Activated naive CD8-positive, alpha-beta T cell treated with anti-CD3 and anti-CD28 coated beads for 36 hours (primary cell): ENCODE measurements around the gene KCTD19. TPM values are rescaled to one million over a fixed set of nuclear protein-coding genes. Genes with fewer than 3 reads are reported as not detected.
"Not testable (repeated sequence)": the region's sequence is repeated elsewhere in the genome, so short reads cannot be mapped to it uniquely, and the experiment has no call there.

Experiments used
- DNase-seq: peaks from one replicate; pipeline ENCODE4 v3.0.0; 2021
- H3K27ac Mint-ChIP-seq: one replicate; pipeline ENCODE4 v1.8.0; 2022; ENCODE audit warnings: mild to moderate bottlenecking, moderate library complexity, mixed read lengths
- H3K27me3 Mint-ChIP-seq: one replicate; pipeline ENCODE4 v1.8.0; 2022; ENCODE audit warnings: mild to moderate bottlenecking, mixed read lengths
- H3K36me3 Mint-ChIP-seq: one replicate; pipeline ENCODE4 v1.8.0; 2021; ENCODE audit warnings: mild to moderate bottlenecking, mixed read lengths
- H3K4me1 Mint-ChIP-seq: one replicate; pipeline ENCODE4 v1.8.0; 2021; ENCODE audit warnings: mixed read lengths
- H3K4me3 Mint-ChIP-seq: one replicate; pipeline ENCODE4 v1.8.0; 2022; ENCODE audit warnings: mild to moderate bottlenecking, moderate library complexity, mixed read lengths
- H3K9me3 Mint-ChIP-seq: one replicate; pipeline ENCODE4 v1.8.0; 2022; ENCODE audit warnings: mixed read lengths
- total RNA-seq, 2 experiments: library from RNA; stranded (reverse); gene quantifications; one replicate each; pipeline ENCODE4 v1.2.3, GENCODE V29; 2021

The KCTD19 gene
- total RNA-seq, result 1 to 10 TPM; 2.2 to 3.0 TPM

- H3K27me3 Mint-ChIP-seq, result peaks cover 37% of the 10 kb centered on the region
- no peaks in the 10 kb centered on the region for H3K36me3 Mint-ChIP-seq
- H3K27ac Mint-ChIP-seq, result peak within 1 kb of the TSS; percentile 63
- H3K4me1 Mint-ChIP-seq, result peaks cover 17% of the 10 kb centered on the region
- peak within 1 kb of the TSS; percentile 90 for H3K4me3 Mint-ChIP-seq
- H3K9me3 Mint-ChIP-seq, result peaks cover 1% of the 10 kb centered on the region
- peak; percentile 90 for DNase-seq
Measured at GRCh38 chr16:67326472-67327309, at the start of gene KCTD19, which contains the start of gene LRRC36. KCTD19 (minus strand) TSS chr16:67326741; CDS start chr16:67326707, 34 bp downstream. LRRC36 (plus strand) TSS chr16:67326815; CDS start chr16:67326863, 48 bp downstream.

GRCh38 chr16:67376012-67376411, 49.5 kb upstream of the KCTD19 start:
- not testable (repeated sequence) for H3K27ac Mint-ChIP-seq, H3K4me3 Mint-ChIP-seq, H3K36me3 Mint-ChIP-seq, H3K9me3 Mint-ChIP-seq, H3K4me1 Mint-ChIP-seq, DNase-seq
- H3K27me3 Mint-ChIP-seq, result peaks cover 13% of the 10 kb centered on the region

GRCh38 chr16:67372664-67373063, 46.1 kb upstream of the KCTD19 start:
- H3K27ac Mint-ChIP-seq, result no peak overlapping the region
- no peak for DNase-seq
- no peaks in the 10 kb centered on the region for H3K9me3 Mint-ChIP-seq
- no peaks in the 10 kb centered on the region for H3K4me1 Mint-ChIP-seq
- H3K4me3 Mint-ChIP-seq, result no peak overlapping the region
- no peaks in the 10 kb centered on the region for H3K36me3 Mint-ChIP-seq
- peaks cover 11% of the 10 kb centered on the region for H3K27me3 Mint-ChIP-seq

DNA sequence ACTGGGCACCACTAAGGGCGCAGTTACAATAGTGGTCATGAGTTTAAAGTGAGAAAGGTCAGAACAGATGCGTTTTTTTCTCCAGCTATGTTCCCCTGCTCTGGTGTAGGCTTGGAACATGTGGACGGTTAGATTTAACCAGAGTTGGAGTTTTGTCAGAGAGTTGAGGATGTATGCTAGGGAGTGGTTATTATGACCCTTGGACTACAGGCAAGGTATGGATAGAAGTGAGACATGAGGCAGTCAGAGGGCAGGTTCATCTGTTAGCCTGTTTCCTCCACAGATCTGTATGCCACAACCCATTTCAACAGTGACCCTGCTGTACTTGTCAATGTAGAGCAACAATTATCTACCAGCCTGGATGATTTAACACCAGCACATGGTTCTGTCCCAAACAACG, 44.1 kb upstream of the KCTD19 start:
- H3K27me3 Mint-ChIP-seq, result peaks cover 6% of the 10 kb centered on the region
- H3K4me3 Mint-ChIP-seq, result no peak overlapping the region
- no peak overlapping the region for H3K27ac Mint-ChIP-seq
- DNase-seq, result no peak
- H3K36me3 Mint-ChIP-seq, result no peaks in the 10 kb centered on the region
- H3K4me1 Mint-ChIP-seq, result peaks cover 2% of the 10 kb centered on the region
- H3K9me3 Mint-ChIP-seq, result no peaks in the 10 kb centered on the region

- DNase-seq, result no peak
- no peaks in the 10 kb centered on the region for H3K36me3 Mint-ChIP-seq
- H3K4me1 Mint-ChIP-seq, result peaks cover 9% of the 10 kb centered on the region
- H3K27ac Mint-ChIP-seq, result peak overlapping the region; percentile 40
- H3K4me3 Mint-ChIP-seq, result no peak overlapping the region
- no peaks in the 10 kb centered on the region for H3K9me3 Mint-ChIP-seq
- no peaks in the 10 kb centered on the region for H3K27me3 Mint-ChIP-seq
Measured at GRCh38 chr16:67364600-67365235, 38.2 kb upstream of the KCTD19 start.

DNA sequence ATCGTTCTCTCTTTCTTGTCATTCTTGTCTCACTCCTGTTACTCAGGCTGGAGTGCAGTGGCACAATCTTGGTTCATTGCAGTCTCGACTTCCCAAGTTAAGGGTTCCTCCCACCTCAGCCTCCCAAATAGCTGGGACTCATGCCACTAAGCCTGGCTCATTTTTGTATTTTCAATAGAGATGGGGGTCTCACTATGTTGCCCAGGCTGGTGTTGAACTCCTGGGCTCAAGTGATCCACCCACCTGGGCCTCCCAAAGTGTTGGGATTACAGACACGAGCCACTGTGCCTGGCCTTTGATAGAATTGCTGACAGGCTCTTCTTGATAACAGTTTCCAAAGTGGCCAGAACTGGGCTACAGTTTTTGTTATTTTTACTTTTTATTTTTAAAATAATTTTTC, 34.5 kb upstream of the KCTD19 start:
- DNase-seq, result no peak
- Mint-ChIP-seq H3K9me3 (no peaks in the 10 kb centered on the region), H3K27ac (no peak overlapping the region), H3K27me3 (no peaks in the 10 kb centered on the region), H3K36me3 (no peaks in the 10 kb centered on the region), H3K4me3 (no peak overlapping the region), H3K4me1 (peaks cover 9% of the 10 kb centered on the region)

DNA sequence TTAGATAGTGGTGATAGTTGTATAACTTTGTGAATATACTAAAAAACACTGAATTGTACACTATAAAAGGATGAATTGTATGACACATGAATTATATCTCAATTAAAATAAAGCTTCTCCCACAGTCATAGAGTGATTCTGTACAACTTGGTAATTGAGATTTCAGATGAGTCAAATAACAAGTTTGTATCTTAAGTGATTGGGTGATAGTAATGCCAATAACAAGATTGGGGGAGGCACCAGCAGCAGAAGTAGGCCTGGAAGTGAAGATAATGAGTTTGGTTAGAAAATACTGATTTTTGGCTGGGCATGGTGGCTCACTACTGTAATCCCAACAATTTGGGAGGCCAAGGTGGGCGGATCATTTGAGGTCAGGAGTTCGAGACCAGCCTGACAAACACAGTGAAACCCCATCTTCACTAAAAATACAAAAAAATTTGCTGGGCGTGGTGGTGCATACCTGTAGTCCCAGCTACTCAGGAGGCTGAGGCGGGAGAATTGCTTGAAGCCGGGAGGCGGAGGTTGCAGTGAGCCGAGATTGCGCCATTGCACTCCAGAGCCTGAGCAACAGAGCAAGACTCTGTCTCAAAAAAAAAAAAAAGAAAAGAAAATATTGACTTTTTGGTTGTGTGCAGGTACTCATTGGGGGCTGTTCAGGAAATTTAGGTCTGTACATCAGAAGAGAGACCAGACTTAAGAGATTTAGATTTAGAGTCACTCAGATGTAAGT, 33.2 kb upstream of the KCTD19 start:
- H3K27me3 Mint-ChIP-seq, H3K36me3 Mint-ChIP-seq, H3K27ac Mint-ChIP-seq, H3K4me3 Mint-ChIP-seq, H3K4me1 Mint-ChIP-seq, H3K9me3 Mint-ChIP-seq, DNase-seq: not testable (repeated sequence)

GRCh38 chr16:67357561-67357960, 31.0 kb upstream of the KCTD19 start:
- H3K27me3 Mint-ChIP-seq, result no peaks in the 10 kb centered on the region
- H3K36me3 Mint-ChIP-seq, result no peaks in the 10 kb centered on the region
- no peaks in the 10 kb centered on the region for H3K9me3 Mint-ChIP-seq
- H3K4me1 Mint-ChIP-seq, result no peaks in the 10 kb centered on the region
- no peak overlapping the region for H3K4me3 Mint-ChIP-seq
- DNase-seq, result no peak
- no peak overlapping the region for H3K27ac Mint-ChIP-seq

DNA sequence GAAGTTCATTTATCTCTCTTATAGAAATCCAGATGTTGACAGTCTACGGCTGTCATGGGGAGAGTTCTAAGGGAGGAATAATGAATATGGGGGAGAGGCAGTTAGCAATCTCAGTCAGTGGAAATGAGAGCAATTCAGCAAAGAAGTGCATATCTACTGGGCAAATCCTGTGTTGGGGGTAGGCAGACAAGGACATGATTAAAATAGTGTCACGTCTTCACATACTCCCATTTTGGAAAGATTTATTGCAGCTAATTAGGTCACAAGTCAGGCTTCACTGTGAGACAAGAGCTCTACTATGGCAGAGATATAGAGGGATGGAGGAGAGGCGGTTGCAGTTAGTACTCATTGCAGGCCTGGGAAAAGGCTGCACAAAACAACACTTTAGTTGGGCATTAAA, 29.9 kb upstream of the KCTD19 start:
- no peaks in the 10 kb centered on the region for H3K4me1 Mint-ChIP-seq
- H3K27me3 Mint-ChIP-seq, result no peaks in the 10 kb centered on the region
- H3K9me3 Mint-ChIP-seq, result no peaks in the 10 kb centered on the region
- no peak overlapping the region for H3K27ac Mint-ChIP-seq
- no peak overlapping the region for H3K4me3 Mint-ChIP-seq
- DNase-seq, result no peak
- H3K36me3 Mint-ChIP-seq, result no peaks in the 10 kb centered on the region

DNA sequence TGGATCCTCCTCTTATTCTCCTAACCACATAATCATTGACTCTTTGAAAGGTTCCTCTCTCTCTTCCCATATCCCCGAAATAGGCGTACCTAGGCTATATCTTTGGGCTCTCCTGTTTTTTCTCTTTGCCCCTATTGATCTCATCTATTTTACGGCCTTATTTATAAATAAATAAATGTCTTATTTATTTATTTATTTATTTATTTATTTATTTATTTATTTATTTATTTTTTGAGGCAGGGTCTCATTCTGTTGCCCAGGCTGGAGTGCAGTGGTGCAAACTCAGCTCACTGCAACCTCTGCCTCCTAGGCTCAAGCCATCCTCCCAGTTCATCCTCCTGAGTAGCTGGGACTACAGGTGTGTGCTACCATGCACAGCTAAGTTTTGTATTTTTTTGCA, 25.9 kb upstream of the KCTD19 start:
- H3K9me3 Mint-ChIP-seq, DNase-seq, H3K36me3 Mint-ChIP-seq, H3K27ac Mint-ChIP-seq, H3K4me1 Mint-ChIP-seq, H3K27me3 Mint-ChIP-seq, H3K4me3 Mint-ChIP-seq: not testable (repeated sequence)

GRCh38 chr16:67350324-67350723, 23.8 kb upstream of the KCTD19 start:
- no peak for DNase-seq
- Mint-ChIP-seq H3K4me3 (no peak overlapping the region), H3K36me3 (no peaks in the 10 kb centered on the region), H3K4me1 (no peaks in the 10 kb centered on the region), H3K27me3 (no peaks in the 10 kb centered on the region), H3K27ac (no peak overlapping the region), H3K9me3 (no peaks in the 10 kb centered on the region)

- Mint-ChIP-seq H3K27me3 (no peaks in the 10 kb centered on the region), H3K4me3 (no peak overlapping the region), H3K4me1 (no peaks in the 10 kb centered on the region), H3K27ac (no peak overlapping the region), H3K9me3 (no peaks in the 10 kb centered on the region), H3K36me3 (no peaks in the 10 kb centered on the region)
- no peak for DNase-seq
Measured at GRCh38 chr16:67349172-67349571, 22.6 kb upstream of the KCTD19 start.

DNA sequence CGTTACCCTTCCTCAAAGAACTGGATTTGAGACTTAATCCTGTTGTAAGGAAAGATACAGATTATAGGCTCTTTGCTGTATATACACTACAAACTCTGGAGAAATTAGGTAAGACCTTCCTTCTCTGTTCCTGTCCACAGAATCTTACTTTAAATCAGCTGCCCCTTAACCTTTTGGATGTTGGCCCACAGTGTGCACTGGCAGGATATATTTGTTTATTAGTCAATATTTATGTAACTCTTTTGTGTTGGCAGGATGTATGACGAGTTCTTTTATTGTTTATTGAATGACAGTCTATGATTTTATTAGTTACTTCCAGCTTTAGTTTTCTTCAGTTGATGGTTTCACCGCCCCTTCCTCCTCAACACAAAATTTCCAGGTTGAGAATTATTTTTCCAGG, 19.8 kb upstream of the KCTD19 start:
- no peaks in the 10 kb centered on the region for H3K36me3 Mint-ChIP-seq
- H3K27ac Mint-ChIP-seq, result no peak overlapping the region
- no peaks in the 10 kb centered on the region for H3K4me1 Mint-ChIP-seq
- peaks cover 5% of the 10 kb centered on the region for H3K27me3 Mint-ChIP-seq
- no peaks in the 10 kb centered on the region for H3K9me3 Mint-ChIP-seq
- no peak for DNase-seq
- H3K4me3 Mint-ChIP-seq, result no peak overlapping the region

- no peak overlapping the region for H3K27ac Mint-ChIP-seq
- no peak for DNase-seq
- no peaks in the 10 kb centered on the region for H3K4me1 Mint-ChIP-seq
- no peaks in the 10 kb centered on the region for H3K36me3 Mint-ChIP-seq
- no peak overlapping the region for H3K4me3 Mint-ChIP-seq
- H3K9me3 Mint-ChIP-seq, result no peaks in the 10 kb centered on the region
- peaks cover 5% of the 10 kb centered on the region for H3K27me3 Mint-ChIP-seq
Measured at GRCh38 chr16:67345401-67345800, 18.9 kb upstream of the KCTD19 start.

GRCh38 chr16:67342616-67343015, 16.1 kb upstream of the KCTD19 start:
- H3K4me1 Mint-ChIP-seq, result peaks cover 2% of the 10 kb centered on the region
- H3K36me3 Mint-ChIP-seq, result no peaks in the 10 kb centered on the region
- H3K27me3 Mint-ChIP-seq, result peaks cover 14% of the 10 kb centered on the region
- H3K4me3 Mint-ChIP-seq, result no peak overlapping the region
- no peaks in the 10 kb centered on the region for H3K9me3 Mint-ChIP-seq
- no peak overlapping the region for H3K27ac Mint-ChIP-seq
- DNase-seq, result no peak
